ENCODE measurements around the gene CNPY1.
A peak's percentile ranks its signal among the peaks of the same experiment; 100 is the strongest.

Gene CNPY1

DNA sequence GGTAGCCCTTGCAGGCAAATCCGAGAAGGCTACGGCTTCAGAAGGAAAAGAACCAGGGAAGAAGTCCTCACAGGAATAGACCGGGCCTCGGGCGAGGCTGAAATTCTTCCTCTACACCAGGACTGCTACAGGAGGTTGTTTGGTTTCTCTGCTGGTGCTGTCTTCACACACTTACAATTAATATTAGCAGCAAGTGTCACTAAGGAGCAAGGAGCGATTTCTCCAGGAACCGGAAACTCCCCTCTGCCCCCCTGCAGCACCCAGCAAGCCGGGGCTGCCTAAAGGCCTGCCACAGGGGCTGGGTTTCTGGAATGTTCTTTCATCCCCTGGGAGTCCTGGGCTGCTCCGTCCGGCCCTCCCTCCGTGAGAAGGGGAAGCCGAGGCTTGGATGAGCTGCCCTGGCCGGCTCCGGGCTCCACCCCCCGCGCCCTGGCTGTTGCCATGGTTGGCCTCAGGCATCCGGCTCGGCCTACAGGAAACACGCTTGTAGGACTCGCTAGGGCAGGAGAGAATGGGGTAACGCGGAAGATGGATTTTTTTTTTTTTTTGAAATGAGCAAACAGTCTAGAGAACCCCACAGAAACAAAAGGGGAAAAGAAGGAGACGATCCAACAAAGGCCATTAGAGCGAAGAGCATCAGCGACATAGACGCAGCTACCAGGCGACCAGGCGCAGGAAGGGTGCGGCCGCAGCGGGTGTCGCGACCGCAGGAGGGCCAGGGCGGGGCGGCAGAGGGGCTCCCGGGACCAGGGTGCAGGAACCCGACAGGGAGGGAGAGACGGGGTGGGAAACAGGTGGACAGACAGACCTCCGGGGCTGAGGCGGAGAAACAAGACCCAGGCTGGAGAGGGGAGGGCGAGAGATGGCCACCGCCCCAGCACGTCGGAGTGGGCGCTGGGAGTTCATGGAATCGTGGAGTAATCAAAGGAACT, 55.4 kb downstream of the CNPY1 start:
- TF ChIP-seq, protein P1, sequence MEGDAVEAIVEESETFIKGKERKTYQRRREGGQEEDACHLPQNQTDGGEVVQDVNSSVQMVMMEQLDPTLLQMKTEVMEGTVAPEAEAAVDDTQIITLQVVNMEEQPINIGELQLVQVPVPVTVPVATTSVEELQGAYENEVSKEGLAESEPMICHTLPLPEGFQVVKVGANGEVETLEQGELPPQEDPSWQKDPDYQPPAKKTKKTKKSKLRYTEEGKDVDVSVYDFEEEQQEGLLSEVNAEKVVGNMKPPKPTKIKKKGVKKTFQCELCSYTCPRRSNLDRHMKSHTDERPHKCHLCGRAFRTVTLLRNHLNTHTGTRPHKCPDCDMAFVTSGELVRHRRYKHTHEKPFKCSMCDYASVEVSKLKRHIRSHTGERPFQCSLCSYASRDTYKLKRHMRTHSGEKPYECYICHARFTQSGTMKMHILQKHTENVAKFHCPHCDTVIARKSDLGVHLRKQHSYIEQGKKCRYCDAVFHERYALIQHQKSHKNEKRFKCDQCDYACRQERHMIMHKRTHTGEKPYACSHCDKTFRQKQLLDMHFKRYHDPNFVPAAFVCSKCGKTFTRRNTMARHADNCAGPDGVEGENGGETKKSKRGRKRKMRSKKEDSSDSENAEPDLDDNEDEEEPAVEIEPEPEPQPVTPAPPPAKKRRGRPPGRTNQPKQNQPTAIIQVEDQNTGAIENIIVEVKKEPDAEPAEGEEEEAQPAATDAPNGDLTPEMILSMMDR (IDR thresholded peaks at IDR 0.05; ENCODE audit: control extremely low read depth, extremely low read depth, low read depth, missing control alignments): no peak
- POLR2A ChIA-PET: no interaction called here
- peak; percentile 71 for DNase-seq (ENCODE audit: extremely low spot score)
- CTCF ChIA-PET: no interaction called here

DNA sequence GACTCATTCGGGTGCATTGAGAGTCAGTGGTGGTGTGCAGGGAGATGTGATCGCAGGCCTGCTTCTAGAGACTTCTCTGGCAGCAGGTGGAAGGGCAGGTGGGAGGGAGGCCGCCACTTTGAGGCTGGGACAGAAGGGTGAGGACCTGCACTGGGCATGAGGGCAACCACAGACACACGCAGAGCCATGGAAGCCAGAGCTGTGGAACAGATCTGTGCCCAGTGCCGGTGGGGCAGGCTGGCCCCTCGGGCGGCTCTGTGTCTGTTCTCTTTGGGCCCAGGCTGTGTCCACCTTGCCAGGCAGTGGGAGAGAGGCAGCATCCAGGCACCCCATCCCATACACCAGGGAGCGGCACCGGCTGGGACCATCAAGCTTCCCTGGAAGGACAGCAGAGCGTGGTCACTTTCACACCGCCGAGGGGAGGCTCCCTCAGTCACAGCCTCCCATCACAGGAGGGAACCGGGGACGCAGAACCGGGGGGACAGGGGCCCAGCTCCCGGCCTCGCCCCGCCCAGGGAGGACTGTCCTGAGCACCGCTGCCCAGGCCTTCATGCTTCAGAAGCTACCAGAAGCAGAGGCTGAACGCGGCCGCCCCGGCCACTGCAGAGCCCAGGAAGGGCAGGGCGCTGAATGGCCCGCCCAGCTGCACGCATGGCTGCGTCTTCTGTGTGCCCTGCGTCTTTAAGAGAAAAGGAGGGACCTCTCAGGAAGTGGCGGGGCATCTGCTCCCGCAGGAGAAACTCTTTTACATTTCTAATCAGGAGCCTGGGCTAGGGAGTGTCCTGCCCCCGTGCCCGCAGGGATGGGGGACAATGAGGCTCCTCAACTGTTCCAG, 56.3 kb downstream of the CNPY1 start:
- POLR2A ChIA-PET: no interaction called here
- TF ChIP-seq, protein P1 (IDR thresholded peaks at IDR 0.05; ENCODE audit: control extremely low read depth, extremely low read depth, low read depth, missing control alignments): no peak
- DNase-seq (ENCODE audit: extremely low spot score): peak; percentile 13
- CTCF ChIA-PET: interaction anchor here (1.4 kb wide), 1 partner anchor 17 kb away, joined by 4 read pairs; no protein-coding TSS in a partner anchor

DNA sequence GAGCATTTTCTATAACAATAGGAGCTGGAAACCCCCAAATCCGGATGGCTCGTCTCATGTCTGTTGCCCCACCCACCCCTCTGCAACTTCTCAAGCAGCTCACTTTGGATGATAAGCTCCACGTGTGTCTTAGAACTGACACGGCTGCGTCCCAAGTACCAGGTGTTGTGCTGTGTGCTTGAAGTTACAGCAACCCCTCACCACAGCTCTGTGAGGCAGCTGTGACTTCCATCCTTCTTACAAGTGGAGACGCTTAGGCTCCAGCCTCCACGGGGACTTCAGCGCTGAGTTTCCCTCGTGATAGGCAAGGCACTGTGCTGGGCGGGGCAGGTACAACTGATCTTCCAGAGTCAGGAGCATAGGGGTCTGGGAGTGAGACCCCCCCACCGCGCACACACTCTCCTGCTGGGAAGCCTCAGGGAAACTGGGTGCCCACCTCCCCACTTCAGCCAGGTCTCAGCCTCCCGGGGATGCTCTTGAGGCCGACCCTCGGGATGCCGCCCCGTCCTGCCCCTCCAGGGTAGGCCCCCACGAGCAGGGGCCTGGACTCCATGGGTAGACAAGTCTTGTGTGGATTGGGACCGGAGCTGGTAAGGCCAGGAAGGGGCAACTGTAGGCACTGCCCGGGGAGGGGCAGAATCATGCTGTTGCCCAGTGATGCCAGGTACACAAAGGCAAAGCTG, 57.1 kb downstream of the CNPY1 start:
- POLR2A ChIA-PET: no interaction called here
- TF ChIP-seq, protein P1 (IDR thresholded peaks at IDR 0.05; ENCODE audit: control extremely low read depth, extremely low read depth, low read depth, missing control alignments): no peak
- CTCF ChIA-PET: interaction anchor here (1.4 kb wide), 1 partner anchor 18 kb away, joined by 4 read pairs; no protein-coding TSS in a partner anchor
- peak; percentile 18 for DNase-seq (ENCODE audit: extremely low spot score)

DNA sequence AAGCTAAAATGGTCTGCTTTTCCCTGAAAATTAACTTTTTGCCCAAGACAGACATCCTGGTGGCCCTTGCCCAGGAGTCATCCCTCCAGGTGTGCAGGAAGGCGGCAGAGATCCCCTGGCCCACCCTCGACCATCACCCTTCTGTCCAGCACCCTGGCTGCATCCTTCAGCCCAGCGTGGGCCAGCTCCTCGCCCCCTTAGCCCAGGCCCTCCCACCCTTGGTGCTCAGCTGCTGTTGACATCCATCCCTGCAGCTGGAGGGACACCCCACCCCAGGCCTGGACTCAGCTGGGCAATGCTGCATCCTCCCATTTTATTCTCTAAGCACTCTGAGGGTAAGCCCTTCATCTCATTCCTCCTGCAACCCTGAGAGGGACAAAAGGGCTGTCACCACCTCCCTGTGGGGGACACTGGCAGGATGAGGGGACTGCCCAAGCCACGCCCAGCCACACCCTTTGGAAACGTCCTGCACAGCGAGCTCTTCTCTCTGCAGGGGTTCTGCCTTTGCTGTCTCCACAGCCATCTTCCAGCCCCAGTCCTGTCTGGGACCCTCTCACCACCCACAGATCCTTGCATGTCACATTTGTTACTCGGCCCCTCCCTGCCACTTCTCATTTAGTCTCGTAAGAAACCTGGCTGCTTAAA, 57.8 kb downstream of the CNPY1 start:
- ChIA-PET POLR2A (no interaction called here), CTCF (interaction anchor here (1.4 kb wide), 1 partner anchor 18 kb away, joined by 4 read pairs; no protein-coding TSS in a partner anchor)
- TF ChIP-seq, protein P1 (IDR thresholded peaks at IDR 0.05; ENCODE audit: control extremely low read depth, extremely low read depth, low read depth, missing control alignments): no peak
- DNase-seq (ENCODE audit: extremely low spot score): peak; percentile 13

DNA sequence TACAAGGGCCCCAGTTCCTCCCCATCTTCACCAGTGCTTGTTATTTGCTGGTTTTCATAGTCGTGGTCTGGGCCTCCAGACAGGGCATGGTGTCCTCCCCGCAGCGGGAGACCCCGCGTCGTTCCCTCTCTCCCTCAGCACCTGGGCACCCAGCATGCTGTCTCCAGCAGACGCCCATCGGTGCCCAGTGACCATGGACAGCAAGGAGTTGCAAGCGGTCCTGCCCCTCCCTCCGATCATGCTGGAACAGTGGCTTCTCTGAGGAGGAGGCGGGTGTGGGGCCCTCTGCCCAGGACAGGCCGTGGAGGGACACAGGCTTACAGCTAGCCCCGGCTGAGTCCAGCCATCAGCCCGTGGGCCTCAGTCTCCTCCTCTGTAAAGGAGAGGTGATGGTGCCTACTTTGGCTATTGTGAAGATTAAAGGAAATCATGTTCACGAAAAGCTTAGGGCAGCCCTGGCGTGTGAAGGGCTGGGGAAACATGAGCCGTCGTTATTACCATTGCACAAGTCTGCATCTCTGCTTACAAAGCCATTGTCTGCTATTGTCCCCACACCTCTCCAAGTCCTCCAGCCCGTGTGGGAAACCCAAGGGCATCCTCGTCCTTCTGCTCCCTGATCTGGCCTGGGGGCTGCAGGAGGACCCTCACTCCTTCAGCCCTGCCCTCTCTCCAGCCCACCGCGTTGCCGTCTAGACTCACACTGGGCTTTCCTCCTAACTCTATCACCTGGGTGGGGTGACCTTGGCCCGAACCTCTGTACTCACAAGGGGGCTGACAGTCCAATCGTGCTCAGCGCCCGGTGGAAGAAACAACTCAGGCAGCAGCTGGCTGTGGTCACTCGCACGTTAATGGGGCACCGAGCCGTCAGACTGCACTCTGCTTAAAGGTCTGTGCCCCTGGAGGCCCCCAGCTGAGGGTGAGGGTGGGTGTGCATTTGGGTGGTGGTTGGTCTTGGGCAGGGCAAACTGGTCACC, 58.6 kb downstream of the CNPY1 start:
- TF ChIP-seq, protein P1 (IDR thresholded peaks at IDR 0.05; ENCODE audit: control extremely low read depth, extremely low read depth, low read depth, missing control alignments): no peak
- ChIA-PET CTCF (no interaction called here), POLR2A (no interaction called here)
- peak; percentile 8 for DNase-seq (ENCODE audit: extremely low spot score)

Data from GM10248 (cell line).